HCT116 (cell line): Measurements from ENCODE around the gene PRDX2. TPM values are rescaled to one million over a fixed set of nuclear protein-coding genes. Genes with fewer than 3 reads are reported as not detected.

Source experiments
- ATAC-seq: fragments of 200-7000 bp; cut with Tn5 transposase; 2 replicates; pipeline ENCODE4 v1.9.1; 2020; ENCODE audit warnings: mild to moderate bottlenecking, moderate library complexity
- BruUV-seq: library from RNA; stranded (reverse); fragments of 400-500 nt; replicated peaks from 2 replicates; lab custom pipeline; 2021; lab: Mats Ljungman, UMichigan
- CTCF ChIA-PET: fragments of 300-600 bp; sonication (Branson Sonifier 250); formaldehyde crosslinking; loops from one replicate; lab custom pipeline; 2021; ENCODE audit warnings: antibody characterized with exemption; lab: Charles Lee
- POLR2A ChIA-PET: fragments of 300-600, 350-600 bp; sonication (Branson Sonifier 250); formaldehyde crosslinking; loops from one replicate; lab custom pipeline; 2021; ENCODE audit warnings: antibody characterized with exemption; lab: Charles Lee
- RAD21 ChIA-PET, 2 experiments: fragments of 300-600 bp; sonication (Branson Sonifier 250); formaldehyde crosslinking; loops; one replicate each; lab custom pipeline; 2023; ENCODE audit warnings: low total read pairs in 2 of 2; ENCODE audit not compliant: uncharacterized antibody in 2 of 2, unreplicated experiment in 2 of 2, low non-redundant PET in 1 of 2; lab: Charles Lee
- DNase-seq: peaks from one replicate; pipeline ENCODE4 v3.0.0-alpha.2; 2010; ENCODE audit warnings: low read depth, low spot score
- H2AFZ ChIP-seq: fragments of 200-600 bp; shearing (Covaris generic), sonication (generic); 2 replicates; pipeline ENCODE4 v1.6.1; 2017; ENCODE audit warnings: low read depth, mixed run types, mixed read lengths, antibody characterized with exemption, low read length; ENCODE audit not compliant: poor library complexity, severe bottlenecking
- H3K27ac ChIP-seq: 2 replicates; pipeline ENCODE4 v1.5.1; 2012; ENCODE audit warnings: low read depth, low read length
- H3K27me3 ChIP-seq: fragments of 200-600 bp; sonication (generic); 2 replicates; pipeline ENCODE4 v1.6.1; 2016; ENCODE audit warnings: mixed run types, low read length, mixed read lengths; ENCODE audit not compliant: insufficient read depth
- H3K36me3 ChIP-seq, 2 experiments: fragments of 200-500 bp in 1 of 2; fragments of 200-600 bp in 1 of 2; sonication (Bioruptor generic) in 1 of 2; sonication (generic) in 1 of 2; 2 replicates each; pipeline versions ENCODE4 v1.5.1 to v1.6.1; 2014 to 2016; ENCODE audit warnings: low read length in 2 of 2, inconsistent platforms in 1 of 2, mixed read lengths in 1 of 2, mixed run types in 1 of 2; ENCODE audit not compliant: insufficient read depth in 2 of 2, control insufficient read depth in 1 of 2
- H3K4me1 ChIP-seq, 2 experiments: fragments of 200-600 bp in 1 of 2; sonication (generic) in 1 of 2; 2 replicates each; pipeline versions ENCODE4 v1.5.1 to v1.6.1; 2012 to 2017; ENCODE audit warnings: low read length in 2 of 2, inconsistent platforms in 1 of 2, mild to moderate bottlenecking in 1 of 2, mixed read lengths in 1 of 2, mixed run types in 1 of 2, moderate library complexity in 1 of 2; ENCODE audit not compliant: insufficient read depth in 2 of 2, control insufficient read depth in 1 of 2
- H3K4me2 ChIP-seq: fragments of 200-600 bp; sonication (generic); 2 replicates; pipeline ENCODE4 v1.6.1; 2017; ENCODE audit warnings: mixed run types, low read length, mixed read lengths
- H3K4me3 ChIP-seq, 2 experiments: fragments of 200-600 bp in 1 of 2; sonication (generic) in 1 of 2; replicated peaks in 1 of 2; 2 replicates each; pipeline ENCODE4 v1.5.1; 2011 to 2016; ENCODE audit warnings: low read length in 2 of 2, control low read depth in 1 of 2, low read depth in 1 of 2, mild to moderate bottlenecking in 1 of 2, mixed read lengths in 1 of 2, mixed run types in 1 of 2
- H3K79me2 ChIP-seq: fragments of 200-600 bp; sonication (generic); 2 replicates; pipeline ENCODE4 v1.6.1; 2017; ENCODE audit warnings: mild to moderate bottlenecking, mixed run types, low read length, moderate library complexity, mixed read lengths; ENCODE audit not compliant: insufficient read depth
- H3K9ac ChIP-seq: fragments of 200-600 bp; sonication (generic); 2 replicates; pipeline ENCODE4 v1.6.1; 2016; ENCODE audit warnings: low read length, mixed read lengths
- H3K9me2 ChIP-seq: fragments of 200-600 bp; sonication (generic), shearing (Covaris generic); 2 replicates; pipeline ENCODE4 v1.6.1; 2017; ENCODE audit warnings: mixed run types, mild to moderate bottlenecking, moderate library complexity; ENCODE audit not compliant: insufficient read depth
- H3K9me3 ChIP-seq, 2 experiments: fragments of 200-500 bp in 1 of 2; fragments of 200-600 bp in 1 of 2; sonication (Bioruptor generic) in 1 of 2; sonication (generic) in 1 of 2; 2 replicates each; pipeline ENCODE4 v1.6.1; 2014 to 2017; ENCODE audit warnings: low read length in 2 of 2, mixed read lengths in 2 of 2, inconsistent platforms in 1 of 2, low read depth in 1 of 2, mild to moderate bottlenecking in 1 of 2, mixed run types in 1 of 2, moderate library complexity in 1 of 2; ENCODE audit not compliant: control insufficient read depth in 1 of 2, insufficient read depth in 1 of 2
- H4K20me1 ChIP-seq: fragments of 200-600 bp; sonication (generic), shearing (Covaris generic); 2 replicates; pipeline ENCODE4 v1.6.1; 2017; ENCODE audit warnings: mixed run types, mild to moderate bottlenecking, moderate library complexity; ENCODE audit not compliant: insufficient read depth
- EGR1 ChIP-seq: IDR thresholded peaks from 2 replicates; pipeline ENCODE4 v1.6.1; 2012; ENCODE audit warnings: low read depth
- FOSL1 ChIP-seq: IDR thresholded peaks from 2 replicates; pipeline ENCODE4 v1.6.1; 2012; ENCODE audit warnings: low read depth
- JUND ChIP-seq: IDR thresholded peaks from 2 replicates; pipeline ENCODE4 v1.6.1; 2012
- TCF7L2 ChIP-seq: IDR thresholded peaks from 2 replicates; pipeline ENCODE4 v1.7.0; 2011; ENCODE audit warnings: borderline replicate concordance, inconsistent platforms; ENCODE audit not compliant: insufficient read depth, insufficient read length; ENCODE audit errors: extremely low read depth
- ZFX ChIP-seq: fragments of 450-650 bp; IDR thresholded peaks from 2 replicates; pipeline ENCODE4 v1.6.1; 2017
- intact Hi-C: fragments of 100-400 bp; cut with micrococcal nuclease; formaldehyde crosslinking; loops from 2 replicates; pipeline ENCODE4 v1.10.0; 2022
- total RNA-seq: library from RNA; stranded (reverse); gene quantifications from one replicate; pipeline ENCODE4 v1.2.1, GENCODE V29; 2021; ENCODE audit not compliant: unreplicated experiment
- TF ChIP-seq, protein P1 (sequence below): IDR thresholded peaks from 2 replicates; pipeline ENCODE4 v1.6.1; 2012
- TF ChIP-seq, protein P2 (sequence below), 3 experiments: fragments of 200-600 bp in 1 of 3; sonication (generic) in 1 of 3; IDR thresholded peaks in 2 of 3; conservative IDR thresholded peaks in 1 of 3; 2 replicates each; pipeline ENCODE4 v1.5.1; 2012 to 2017; ENCODE audit warnings: low read depth in 2 of 3, low read length in 2 of 3, antibody characterized with exemption in 1 of 3, borderline replicate concordance in 1 of 3, control low read depth in 1 of 3, mild to moderate bottlenecking in 1 of 3, mixed read lengths in 1 of 3, mixed run types in 1 of 3, moderate library complexity in 1 of 3; ENCODE audit not compliant: insufficient read depth in 1 of 3

The PRDX2 gene
- total RNA-seq, 1 experiment from 2014 or later = 387 TPM

- no peak overlapping the region for H2AFZ ChIP-seq
- no peaks in the 10 kb centered on the region for H3K9me3 ChIP-seq
- H3K27me3 ChIP-seq = no peaks in the 10 kb centered on the region
- BruUV-seq = TSS peak; percentile 24
- CTCF ChIA-PET = interaction anchor here (1.0 kb wide), 1 partner anchor 9 kb away, joined by 3 read pairs; no protein-coding TSS in a partner anchor
- H3K4me3 ChIP-seq = peak overlapping the region; percentile 61 to 88
- H3K79me2 ChIP-seq = peaks cover 36% of the 10 kb centered on the region; the same call in 1 of the 2 replicates
- RAD21 ChIA-PET = interaction anchor here in 1 of 2 experiments (0.7 kb wide), 1 partner anchor 171 kb away, joined by 7 read pairs; no protein-coding TSS in a partner anchor
- H4K20me1 ChIP-seq = no peaks in the 10 kb centered on the region
- no peak for TF ChIP-seq JUND
- TF ChIP-seq, protein P1, sequence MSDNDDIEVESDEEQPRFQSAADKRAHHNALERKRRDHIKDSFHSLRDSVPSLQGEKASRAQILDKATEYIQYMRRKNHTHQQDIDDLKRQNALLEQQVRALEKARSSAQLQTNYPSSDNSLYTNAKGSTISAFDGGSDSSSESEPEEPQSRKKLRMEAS = peak; percentile 45; the same call in 1 of the 2 replicates
- POLR2A ChIA-PET = no interaction called here
- H3K27ac ChIP-seq = peak overlapping the region; percentile 69
- H3K9me2 ChIP-seq = no peaks in the 10 kb centered on the region
- ATAC-seq = no peak
- no peak for DNase-seq
- peaks cover 38 to 68% of the 10 kb centered on the region in 2 experiments for H3K4me1 ChIP-seq
- H3K9ac ChIP-seq = peak overlapping the region; percentile 88
- intact Hi-C loops = loop anchor here (5.0 kb wide), 2 partner anchors 37 to 122 kb away; partner anchors contain the start of genes PRDX2 and THSD8
- H3K36me3 ChIP-seq = peaks cover 5 to 6% of the 10 kb centered on the region in 2 experiments; a peak in 1 of 4 replicates
- peak overlapping the region; percentile 91 for H3K4me2 ChIP-seq
These were observed 37.5 kb upstream of the PRDX2 start for GRCh38 chr19:12838886-12839756.

- ATAC-seq (peak; percentile 50), DNase-seq (no peak)
- RAD21 ChIA-PET = interaction anchor here in 1 of 2 experiments (0.7 kb wide), 1 partner anchor 170 kb away, joined by 7 read pairs; no protein-coding TSS in a partner anchor
- Histone ChIP-seq H3K9me2 (no peaks in the 10 kb centered on the region), H3K9me3 (no peaks in the 10 kb centered on the region), H3K4me3 (peak within 1 kb of the TSS; percentile 61 to 88), H3K36me3 (peaks cover under 1 to 3% of the 10 kb centered on the region in 2 experiments; a peak in 1 of 4 replicates), H2AFZ (no peak within 1 kb of the TSS), H3K4me1 (peaks cover 39 to 67% of the 10 kb centered on the region in 2 experiments), H3K27ac (peak within 1 kb of the TSS; percentile 69)
- CTCF ChIA-PET = interaction anchor here (1.0 kb wide), 1 partner anchor 10 kb away, joined by 3 read pairs; no protein-coding TSS in a partner anchor
- POLR2A ChIA-PET = no interaction called here
- no TSS peak for BruUV-seq
- intact Hi-C loops = loop anchor here (5.0 kb wide), 2 partner anchors 36 to 121 kb away; partner anchors contain the start of genes PRDX2 and THSD8
- TF ChIP-seq TCF7L2 (no peak), EGR1 (0 out of 2 replicates have a peak, but pooled peaks have one; percentile 22), JUND (no peak), ZFX (no peak), FOSL1 (no peak)
- TF ChIP-seq, protein P2, sequence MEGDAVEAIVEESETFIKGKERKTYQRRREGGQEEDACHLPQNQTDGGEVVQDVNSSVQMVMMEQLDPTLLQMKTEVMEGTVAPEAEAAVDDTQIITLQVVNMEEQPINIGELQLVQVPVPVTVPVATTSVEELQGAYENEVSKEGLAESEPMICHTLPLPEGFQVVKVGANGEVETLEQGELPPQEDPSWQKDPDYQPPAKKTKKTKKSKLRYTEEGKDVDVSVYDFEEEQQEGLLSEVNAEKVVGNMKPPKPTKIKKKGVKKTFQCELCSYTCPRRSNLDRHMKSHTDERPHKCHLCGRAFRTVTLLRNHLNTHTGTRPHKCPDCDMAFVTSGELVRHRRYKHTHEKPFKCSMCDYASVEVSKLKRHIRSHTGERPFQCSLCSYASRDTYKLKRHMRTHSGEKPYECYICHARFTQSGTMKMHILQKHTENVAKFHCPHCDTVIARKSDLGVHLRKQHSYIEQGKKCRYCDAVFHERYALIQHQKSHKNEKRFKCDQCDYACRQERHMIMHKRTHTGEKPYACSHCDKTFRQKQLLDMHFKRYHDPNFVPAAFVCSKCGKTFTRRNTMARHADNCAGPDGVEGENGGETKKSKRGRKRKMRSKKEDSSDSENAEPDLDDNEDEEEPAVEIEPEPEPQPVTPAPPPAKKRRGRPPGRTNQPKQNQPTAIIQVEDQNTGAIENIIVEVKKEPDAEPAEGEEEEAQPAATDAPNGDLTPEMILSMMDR (IDR thresholded peaks at IDR 0.05 in 2 of 3, conservative IDR thresholded peaks at IDR 0.05 in 1 of 3; ENCODE audit: borderline replicate concordance in 1 of 3, insufficient read depth in 1 of 3, low read depth in 2 of 3, low read length in 2 of 3) = peak in 2 of 3 experiments; percentile 45 to 53; a peak in 4 of 6 replicates
- TF ChIP-seq, all 23 proteins: peak for 2
- no peaks in the 10 kb centered on the region for H4K20me1 ChIP-seq
- H3K4me2 ChIP-seq = peak within 1 kb of the TSS; percentile 91
- peaks cover 35% of the 10 kb centered on the region; the same call in 1 of the 2 replicates for H3K79me2 ChIP-seq
- H3K27me3 ChIP-seq = no peaks in the 10 kb centered on the region
- H3K9ac ChIP-seq = peak within 1 kb of the TSS; percentile 88
These were observed 36.7 kb upstream of the PRDX2 start, which contains the start of gene MAST1 for GRCh38 chr19:12838182-12838885. MAST1 (plus strand) TSS chr19:12838515; CDS start chr19:12838573, 58 bp downstream.
